Measurements from ENCODE around the gene C2CD2. TPM values are rescaled to one million over a fixed set of nuclear protein-coding genes. Genes with fewer than 3 reads are reported as not detected.

Gene C2CD2
- total and polyA plus RNA-seq, 2 donors (not counting 3 experiments of a cell fraction or from before 2014, with no cell fraction given), result 32.6 to 41.2 TPM

DNA sequence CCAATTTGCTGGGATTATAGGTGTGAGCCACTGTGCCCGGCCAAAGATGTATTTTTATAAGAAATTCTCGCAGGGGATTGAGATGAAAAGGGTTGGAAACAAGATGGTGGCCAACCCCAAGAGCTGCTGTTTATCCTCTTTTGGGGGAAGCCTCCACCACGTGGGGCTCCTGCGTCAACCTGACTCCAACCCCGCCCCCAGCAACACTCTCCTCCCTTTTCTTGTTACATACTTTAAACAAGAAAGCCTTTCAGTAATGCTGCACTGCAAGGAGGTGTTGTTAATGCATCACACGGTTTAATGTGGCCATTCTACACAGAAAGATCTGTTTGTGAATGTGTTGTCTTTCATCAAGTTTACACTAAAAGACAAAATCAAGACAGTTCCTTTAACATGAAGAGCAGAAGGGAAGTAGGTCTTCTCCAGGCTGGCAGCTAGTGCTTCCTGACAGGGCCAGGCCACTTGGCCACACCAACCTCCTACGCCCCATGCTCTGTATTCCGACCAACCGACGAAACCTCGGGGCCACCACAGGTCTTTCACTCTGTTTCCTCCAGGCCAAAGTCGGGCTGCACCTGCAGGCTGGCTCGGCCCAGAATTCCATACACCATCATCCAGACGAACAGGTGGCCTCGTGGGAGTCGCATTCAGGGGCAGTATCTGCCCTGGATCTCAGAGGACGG lies 25.9 kb downstream of the C2CD2 start:
- H3K9me1 ChIP-seq (replicated peaks; ENCODE audit: control insufficient read depth, extremely low read depth, insufficient read depth, low read length), result no peaks in the 10 kb centered on the region
- DNase-seq (ENCODE audit: low read depth, low spot score) (no peak), FAIRE-seq (no peak)
- H2AFZ ChIP-seq (ENCODE audit: low read depth, low read length), result no peak overlapping the region
- dilution Hi-C loops (cut with MboI; ENCODE audit: extremely low pct_ligation_motif_present, low sequenced_read_pairs) (no loop called here), intact Hi-C loops (cut with micrococcal nuclease) (no loop called here)
- H3K4me1 ChIP-seq (ENCODE audit: control insufficient read depth, extremely low read depth, insufficient read depth, low read length), result peaks cover 23% of the 10 kb centered on the region
- H3K9ac ChIP-seq (replicated peaks; ENCODE audit: extremely low read depth, insufficient read depth, low read length), result no peak overlapping the region
- no peaks in the 10 kb centered on the region for H3K9me3 ChIP-seq (replicated peaks; ENCODE audit: control insufficient read depth, insufficient read depth, low read length)
- no peak overlapping the region for H3K4me2 ChIP-seq (ENCODE audit: insufficient read depth, low read length)
- no peak overlapping the region for H3K4me3 ChIP-seq (replicated peaks in 1 of 3; ENCODE audit: insufficient read depth in 1 of 3, low read depth in 1 of 3, low read length in 3 of 3)
- no peaks in the 10 kb centered on the region for H3K36me3 ChIP-seq (ENCODE audit: control insufficient read depth in 2 of 2, extremely low read depth in 1 of 2, insufficient read depth in 2 of 2, low read length in 2 of 2)
- BruUV-seq (replicated peaks), result no TSS peak
- ChIA-PET POLR2A (no interaction called here), CTCF (interaction anchor here (0.7 to 2.9 kb wide), 4 partner anchors 111 to 189 kb away, joined by 3 to 14 read pairs (median 10); no protein-coding TSS in a partner anchor)
- no peaks in the 10 kb centered on the region for H3K27me3 ChIP-seq (ENCODE audit: control insufficient read depth in 2 of 2, insufficient read depth in 2 of 2, low read length in 2 of 2)
- H3K27ac ChIP-seq (ENCODE audit: insufficient read depth, low read depth, low read length), result no peak overlapping the region
- H4K20me1 ChIP-seq (replicated peaks; ENCODE audit: control insufficient read depth, extremely low read depth, insufficient read depth, low read length), result no peaks in the 10 kb centered on the region
- no peak for TF ChIP-seq MYC (IDR thresholded peaks at IDR 0.05; ENCODE audit: low read depth, low read length)
- TF ChIP-seq GATA2 (IDR thresholded peaks at IDR 0.05; ENCODE audit: insufficient read depth, insufficient read length, low read depth, low read length), result no peak
- no peak for TF ChIP-seq POLR2AphosphoS5 (IDR thresholded peaks at IDR 0.05; ENCODE audit: insufficient read depth, low read depth, low read length)
- TF ChIP-seq, protein P1, sequence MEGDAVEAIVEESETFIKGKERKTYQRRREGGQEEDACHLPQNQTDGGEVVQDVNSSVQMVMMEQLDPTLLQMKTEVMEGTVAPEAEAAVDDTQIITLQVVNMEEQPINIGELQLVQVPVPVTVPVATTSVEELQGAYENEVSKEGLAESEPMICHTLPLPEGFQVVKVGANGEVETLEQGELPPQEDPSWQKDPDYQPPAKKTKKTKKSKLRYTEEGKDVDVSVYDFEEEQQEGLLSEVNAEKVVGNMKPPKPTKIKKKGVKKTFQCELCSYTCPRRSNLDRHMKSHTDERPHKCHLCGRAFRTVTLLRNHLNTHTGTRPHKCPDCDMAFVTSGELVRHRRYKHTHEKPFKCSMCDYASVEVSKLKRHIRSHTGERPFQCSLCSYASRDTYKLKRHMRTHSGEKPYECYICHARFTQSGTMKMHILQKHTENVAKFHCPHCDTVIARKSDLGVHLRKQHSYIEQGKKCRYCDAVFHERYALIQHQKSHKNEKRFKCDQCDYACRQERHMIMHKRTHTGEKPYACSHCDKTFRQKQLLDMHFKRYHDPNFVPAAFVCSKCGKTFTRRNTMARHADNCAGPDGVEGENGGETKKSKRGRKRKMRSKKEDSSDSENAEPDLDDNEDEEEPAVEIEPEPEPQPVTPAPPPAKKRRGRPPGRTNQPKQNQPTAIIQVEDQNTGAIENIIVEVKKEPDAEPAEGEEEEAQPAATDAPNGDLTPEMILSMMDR (IDR thresholded peaks at IDR 0.05; ENCODE audit: extremely low read depth in 1 of 2, insufficient read depth in 1 of 2, low read depth in 1 of 2, low read length in 2 of 2), result no peak
- H3K79me2 ChIP-seq (ENCODE audit: control insufficient read depth, insufficient read depth, low read length), result peaks cover 14% of the 10 kb centered on the region

DNA sequence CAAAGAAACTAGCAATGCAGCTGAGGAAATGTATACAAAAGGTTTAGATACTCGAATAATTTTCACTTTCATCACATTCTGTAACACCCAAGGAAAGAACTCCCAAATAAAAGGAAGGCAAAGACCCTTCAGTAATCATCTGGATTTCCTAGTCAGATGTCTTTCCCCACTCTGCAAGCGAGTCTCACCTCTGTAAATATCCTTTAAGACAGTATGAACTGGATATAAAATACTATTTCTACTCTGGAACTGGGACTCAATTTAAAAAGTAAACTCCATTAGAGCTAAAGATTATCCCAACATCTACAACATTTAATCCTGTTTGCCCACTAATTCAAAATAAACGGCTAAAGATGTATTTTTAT lies 27.0 kb downstream of the C2CD2 start:
- peaks cover 14% of the 10 kb centered on the region for H3K79me2 ChIP-seq (ENCODE audit: control insufficient read depth, insufficient read depth, low read length)
- ChIA-PET CTCF (interaction anchor here (1.2 to 2.4 kb wide), 6 partner anchors 12 to 643 kb away, joined by 3 to 14 read pairs (median 6); no protein-coding TSS in a partner anchor), POLR2A (no interaction called here)
- H3K4me1 ChIP-seq (ENCODE audit: control insufficient read depth, extremely low read depth, insufficient read depth, low read length), result peaks cover 13% of the 10 kb centered on the region
- H4K20me1 ChIP-seq (replicated peaks; ENCODE audit: control insufficient read depth, extremely low read depth, insufficient read depth, low read length), result no peaks in the 10 kb centered on the region
- dilution Hi-C loops (cut with MboI; ENCODE audit: extremely low pct_ligation_motif_present, low sequenced_read_pairs), result no loop called here
- DNase-seq (ENCODE audit: low read depth, low spot score), result no peak
- intact Hi-C loops (cut with micrococcal nuclease), result no loop called here
- BruUV-seq (replicated peaks), result no TSS peak
- H3K9me1 ChIP-seq (replicated peaks; ENCODE audit: control insufficient read depth, extremely low read depth, insufficient read depth, low read length), result no peaks in the 10 kb centered on the region
- peak overlapping the region; percentile 0 to 40 (median 14) for H3K4me3 ChIP-seq (replicated peaks in 1 of 3; ENCODE audit: insufficient read depth in 1 of 3, low read depth in 1 of 3, low read length in 3 of 3)
- peak overlapping the region; percentile 80 for H3K4me2 ChIP-seq (ENCODE audit: insufficient read depth, low read length)
- peak overlapping the region; percentile 77 for H3K9ac ChIP-seq (replicated peaks; ENCODE audit: extremely low read depth, insufficient read depth, low read length)
- no peak for FAIRE-seq
- H3K27ac ChIP-seq (ENCODE audit: insufficient read depth, low read depth, low read length), result peak overlapping the region; percentile 62
- no peaks in the 10 kb centered on the region for H3K9me3 ChIP-seq (replicated peaks; ENCODE audit: control insufficient read depth, insufficient read depth, low read length)
- TF ChIP-seq GATA2 (IDR thresholded peaks at IDR 0.05; ENCODE audit: insufficient read depth, insufficient read length, low read depth, low read length) (no peak), POLR2AphosphoS5 (IDR thresholded peaks at IDR 0.05; ENCODE audit: insufficient read depth, low read depth, low read length) (no peak), EZH2 (IDR thresholded peaks at IDR 0.05; ENCODE audit: borderline replicate concordance, low read depth, low read length, severe bottlenecking) (no peak), MYC (IDR thresholded peaks at IDR 0.05; ENCODE audit: low read depth, low read length) (no peak)
- TF ChIP-seq, protein P1 (IDR thresholded peaks at IDR 0.05; ENCODE audit: extremely low read depth in 1 of 2, insufficient read depth in 1 of 2, low read depth in 1 of 2, low read length in 2 of 2), result no peak
- no peaks in the 10 kb centered on the region for H3K27me3 ChIP-seq (ENCODE audit: control insufficient read depth in 2 of 2, insufficient read depth in 2 of 2, low read length in 2 of 2)
- H2AFZ ChIP-seq (ENCODE audit: low read depth, low read length), result peak overlapping the region; percentile 69
- H3K36me3 ChIP-seq (ENCODE audit: control insufficient read depth in 2 of 2, extremely low read depth in 1 of 2, insufficient read depth in 2 of 2, low read length in 2 of 2), result no peaks in the 10 kb centered on the region

Measured in endothelial cell of umbilical vein (primary cell).